ENCODE data around the gene CDC42BPA. TPM values are rescaled to one million over a fixed set of nuclear protein-coding genes. Genes with fewer than 3 reads are reported as not detected.

The CDC42BPA gene
- total and polyA plus RNA-seq, 8 donors = 6.2 to 198 (median 64.5) TPM

DNA sequence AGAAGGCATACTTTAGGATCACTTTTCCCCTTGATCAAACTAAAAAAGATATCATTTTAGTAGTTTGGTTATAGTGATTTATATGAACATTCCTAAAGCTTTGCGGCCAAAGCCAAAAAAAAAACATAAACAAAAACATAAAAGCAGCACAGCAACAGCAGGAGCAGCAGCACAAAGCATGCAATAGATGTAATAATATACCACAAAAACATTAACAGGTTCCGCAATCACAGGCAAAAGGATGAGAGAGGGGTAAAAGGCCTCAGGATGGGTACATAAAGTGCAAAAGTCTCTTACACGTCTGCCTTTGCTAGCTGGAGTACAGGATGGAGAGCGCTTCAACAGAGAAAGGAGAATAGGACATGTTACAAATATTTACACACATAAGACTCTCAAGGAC lies 259.2 kb downstream of the CDC42BPA start:
- WGBS, 5 donors = 82 to 88% (median 86%) methylated on average over 4 of the region's 4 CpGs
- Histone ChIP-seq H3K27me3 (no peaks in the 10 kb centered on the region), H3K4me1 (no peaks in the 10 kb centered on the region), H3K27ac (no peak overlapping the region), H3K36me3 (peaks cover 0 to 13% (median 8%) of the 10 kb centered on the region in 4 donors), H3K4me3 (no peak overlapping the region), H3K9me3 (no peaks in the 10 kb centered on the region)
- DNase-seq = no peak
- TF ChIP-seq, protein P1, sequence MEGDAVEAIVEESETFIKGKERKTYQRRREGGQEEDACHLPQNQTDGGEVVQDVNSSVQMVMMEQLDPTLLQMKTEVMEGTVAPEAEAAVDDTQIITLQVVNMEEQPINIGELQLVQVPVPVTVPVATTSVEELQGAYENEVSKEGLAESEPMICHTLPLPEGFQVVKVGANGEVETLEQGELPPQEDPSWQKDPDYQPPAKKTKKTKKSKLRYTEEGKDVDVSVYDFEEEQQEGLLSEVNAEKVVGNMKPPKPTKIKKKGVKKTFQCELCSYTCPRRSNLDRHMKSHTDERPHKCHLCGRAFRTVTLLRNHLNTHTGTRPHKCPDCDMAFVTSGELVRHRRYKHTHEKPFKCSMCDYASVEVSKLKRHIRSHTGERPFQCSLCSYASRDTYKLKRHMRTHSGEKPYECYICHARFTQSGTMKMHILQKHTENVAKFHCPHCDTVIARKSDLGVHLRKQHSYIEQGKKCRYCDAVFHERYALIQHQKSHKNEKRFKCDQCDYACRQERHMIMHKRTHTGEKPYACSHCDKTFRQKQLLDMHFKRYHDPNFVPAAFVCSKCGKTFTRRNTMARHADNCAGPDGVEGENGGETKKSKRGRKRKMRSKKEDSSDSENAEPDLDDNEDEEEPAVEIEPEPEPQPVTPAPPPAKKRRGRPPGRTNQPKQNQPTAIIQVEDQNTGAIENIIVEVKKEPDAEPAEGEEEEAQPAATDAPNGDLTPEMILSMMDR (IDR thresholded peaks at IDR 0.05) = no peak
- TF ChIP-seq EP300 (IDR thresholded peaks at IDR 0.05) (no peak), POLR2AphosphoS5 (IDR thresholded peaks at IDR 0.05) (no peak), POLR2A (IDR thresholded peaks at IDR 0.05) (no peak)
- intact Hi-C loops (cut with DNase I; ENCODE audit: low total_unique reads) = no loop called here

GRCh38 chr1:227058321-227058751 lies 260.0 kb downstream of the CDC42BPA start:
- 85 to 96% (median 92%) methylated on average over 5 of the region's 5 CpGs for WGBS, 5 donors
- Histone ChIP-seq H3K9me3 (no peaks in the 10 kb centered on the region), H3K4me3 (no peak overlapping the region), H3K27me3 (no peaks in the 10 kb centered on the region), H3K4me1 (no peaks in the 10 kb centered on the region), H3K36me3 (peaks cover 0 to 15% (median 8%) of the 10 kb centered on the region in 4 donors), H3K27ac (no peak overlapping the region)
- TF ChIP-seq, protein P1 (IDR thresholded peaks at IDR 0.05) = no peak
- TF ChIP-seq EP300 (IDR thresholded peaks at IDR 0.05) (no peak), POLR2AphosphoS5 (IDR thresholded peaks at IDR 0.05) (no peak), POLR2A (IDR thresholded peaks at IDR 0.05) (no peak)
- no peak for DNase-seq
- intact Hi-C loops (cut with DNase I; ENCODE audit: low total_unique reads) = no loop called here

DNA sequence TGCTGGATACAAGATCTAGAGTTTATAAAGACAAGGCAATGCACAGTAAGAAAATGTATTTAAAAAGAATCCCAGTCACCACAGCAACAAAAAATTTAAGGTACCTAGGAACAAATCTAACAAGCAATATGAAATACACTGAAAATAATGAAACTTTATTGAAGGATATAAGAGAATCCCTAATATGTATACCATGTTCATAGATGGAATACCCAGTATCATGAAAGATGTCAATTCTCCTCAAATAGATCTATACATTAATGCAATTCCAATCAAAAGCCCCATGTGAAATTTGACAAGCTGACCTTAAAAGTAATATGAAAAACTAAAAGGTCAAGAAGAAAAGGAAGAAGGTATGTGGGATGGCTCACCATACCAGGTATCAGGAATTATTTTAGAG lies 269.0 kb downstream of the CDC42BPA start:
- Histone ChIP-seq H3K9me3 (no peaks in the 10 kb centered on the region), H3K4me3 (no peak overlapping the region), H3K36me3 (peaks cover 0 to 35% (median 23%) of the 10 kb centered on the region in 4 donors), H3K27me3 (no peaks in the 10 kb centered on the region), H3K4me1 (no peaks in the 10 kb centered on the region), H3K27ac (no peak overlapping the region)
- intact Hi-C loops (cut with DNase I; ENCODE audit: low total_unique reads) = no loop called here
- no peak for DNase-seq
- TF ChIP-seq POLR2AphosphoS5 (IDR thresholded peaks at IDR 0.05) = no peak

- no peak overlapping the region for H3K4me3 ChIP-seq
- WGBS, 5 donors = 80 to 93% (median 87%) methylated on average over 5 of the region's 5 CpGs
- no peaks in the 10 kb centered on the region for H3K9me3 ChIP-seq
- no peaks in the 10 kb centered on the region for H3K4me1 ChIP-seq
- no peaks in the 10 kb centered on the region for H3K27me3 ChIP-seq
- intact Hi-C loops (cut with DNase I; ENCODE audit: low total_unique reads) = no loop called here
- no peak overlapping the region for H3K27ac ChIP-seq
- no peak for DNase-seq
- peaks cover 3 to 32% (median 14%) of the 10 kb centered on the region in 4 donors for H3K36me3 ChIP-seq
- TF ChIP-seq, protein P1 (IDR thresholded peaks at IDR 0.05) = no peak
- TF ChIP-seq POLR2A (IDR thresholded peaks at IDR 0.05) (no peak), EP300 (IDR thresholded peaks at IDR 0.05) (no peak), POLR2AphosphoS5 (IDR thresholded peaks at IDR 0.05) (no peak)
These were observed 274.5 kb downstream of the CDC42BPA start for GRCh38 chr1:227043755-227044154.

- peaks cover 8 to 37% (median 22%) of the 10 kb centered on the region in 4 donors for H3K36me3 ChIP-seq
- no peaks in the 10 kb centered on the region for H3K27me3 ChIP-seq
- H3K27ac ChIP-seq = no peak overlapping the region
- TF ChIP-seq EP300 (IDR thresholded peaks at IDR 0.05) (no peak), POLR2AphosphoS5 (IDR thresholded peaks at IDR 0.05) (no peak), POLR2A (IDR thresholded peaks at IDR 0.05) (no peak)
- TF ChIP-seq, protein P1 (IDR thresholded peaks at IDR 0.05) = no peak
- DNase-seq = no peak
- no peaks in the 10 kb centered on the region for H3K9me3 ChIP-seq
- no peaks in the 10 kb centered on the region for H3K4me1 ChIP-seq
- H3K4me3 ChIP-seq = no peak overlapping the region
- intact Hi-C loops (cut with DNase I; ENCODE audit: low total_unique reads) = no loop called here
- WGBS, 5 donors = 77 to 89% (median 86%) methylated on average over 3 of the region's 3 CpGs
These were observed 276.0 kb downstream of the CDC42BPA start for GRCh38 chr1:227042292-227042691.

All from stomach (tissue), 9 donors.